Gastroesophageal sphincter (tissue), 2 donors: ENCODE results near the gene LLGL2.

ENCODE experiments used
- EP300 ChIP-seq: sonication (generic); formaldehyde crosslinking; IDR thresholded peaks from one replicate; pipeline ENCODE4 v1.6.1; 2017; ENCODE audit warnings: antibody characterized with exemption, mild to moderate bottlenecking
- POLR2AphosphoS5 ChIP-seq: sonication (generic); formaldehyde crosslinking; IDR thresholded peaks from one replicate; pipeline ENCODE4 v1.6.1; 2017; ENCODE audit warnings: antibody characterized with exemption

DNA sequence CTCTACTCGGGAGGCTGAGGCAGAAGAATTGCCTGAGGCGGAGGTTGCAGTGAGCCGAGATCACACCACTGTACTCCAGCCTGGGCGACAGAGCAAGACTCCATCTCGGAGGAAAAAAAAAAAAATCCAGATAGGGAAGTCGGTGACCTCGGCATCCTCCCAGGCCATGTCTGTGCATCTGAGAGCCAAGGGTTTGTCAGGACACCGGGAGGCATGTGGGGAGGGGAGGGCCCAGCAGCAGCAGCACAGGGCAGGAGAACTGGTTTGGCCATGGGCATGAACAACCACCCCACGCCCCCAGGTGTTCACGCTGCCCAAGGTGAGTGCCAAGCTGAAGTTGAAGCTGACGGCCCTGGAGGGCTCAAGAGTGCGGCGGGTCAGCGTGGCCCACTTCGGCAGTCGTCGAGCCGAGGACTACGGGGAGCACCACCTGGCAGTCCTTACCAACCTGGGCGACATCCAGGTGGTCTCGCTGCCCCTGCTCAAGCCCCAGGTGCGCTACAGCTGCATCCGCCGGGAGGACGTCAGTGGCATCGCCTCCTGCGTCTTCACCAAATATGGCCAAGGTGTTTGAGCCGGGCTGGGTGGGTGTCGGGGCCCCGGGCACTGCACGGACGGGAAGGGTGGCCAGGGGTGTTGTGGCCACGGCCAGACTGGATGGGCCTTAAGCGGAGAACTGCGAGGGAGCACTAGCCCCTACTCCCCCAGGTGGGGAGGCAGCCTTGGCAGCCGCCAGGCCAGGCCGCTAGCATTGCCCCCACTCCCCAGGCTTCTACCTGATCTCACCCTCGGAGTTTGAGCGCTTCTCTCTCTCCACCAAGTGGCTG is 47.4 kb downstream of the LLGL2 start:
- TF ChIP-seq POLR2AphosphoS5 (no peak), EP300 (no peak)
